Mammary epithelial cell (primary cell): ENCODE measurements around the gene CDK7.

ENCODE experiments used
- CTCF ChIP-seq, 2 donors: IDR thresholded peaks in 1 of 2; conservative IDR thresholded peaks in 1 of 2; 2 replicates each; pipeline ENCODE4 v1.5.1; 2011 to 2012; ENCODE audit warnings: inconsistent platforms in 2 of 2, low read length in 2 of 2, mild to moderate bottlenecking in 2 of 2, control low read depth in 1 of 2, low read depth in 1 of 2; ENCODE audit not compliant: insufficient read depth in 1 of 2; ENCODE audit errors: extremely low read depth in 1 of 2
- EZH2 ChIP-seq: IDR thresholded peaks from 2 replicates; pipeline ENCODE4 v1.6.1; 2012; ENCODE audit warnings: low read length, inconsistent platforms, borderline replicate concordance

GRCh38 chr5:69268899-69269298 is 34.2 kb downstream of the CDK7 start:
- TF ChIP-seq CTCF (conservative IDR thresholded peaks at IDR 0.05 in 1 of 2, IDR thresholded peaks at IDR 0.05 in 1 of 2; ENCODE audit: extremely low read depth in 1 of 2, insufficient read depth in 1 of 2, low read depth in 1 of 2, low read length in 2 of 2) (no peak), EZH2 (no peak)
